ENCODE measurements around the gene SIL1.

DNA sequence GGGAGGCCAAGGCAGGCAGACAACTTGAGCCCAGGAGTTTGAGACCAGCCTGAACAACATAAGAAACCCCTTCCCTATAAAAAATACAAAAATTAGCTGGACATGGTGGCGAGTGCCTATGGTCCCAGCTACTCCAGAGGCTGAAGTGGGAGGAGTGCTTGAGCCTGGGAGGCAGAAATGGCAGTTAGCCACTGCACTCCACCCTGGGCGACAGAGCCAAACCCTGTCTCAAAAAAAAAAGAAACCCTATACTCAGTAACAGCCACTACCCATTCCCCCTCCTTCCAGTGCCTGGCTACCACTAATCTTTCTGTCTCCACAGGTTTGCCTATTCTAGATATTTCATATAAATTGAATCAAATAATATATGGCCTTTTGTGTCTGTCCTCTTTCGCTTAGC, 14.3 kb upstream of the SIL1 start:
- TF ChIP-seq EZH2 (IDR thresholded peaks at IDR 0.05; ENCODE audit: insufficient read depth, poor library complexity, severe bottlenecking) (no peak), EZH2phosphoT487 (IDR thresholded peaks at IDR 0.05; ENCODE audit: insufficient read depth, low read depth) (no peak)
